K562 (cell line): ENCODE data around the gene SFXN5. TPM values are rescaled to one million over a fixed set of nuclear protein-coding genes. Genes with fewer than 3 reads are reported as not detected.

Experiments
- ATAC-seq: fragments of 200-7000 bp; cut with Tn5 transposase; 3 replicates; pipeline ENCODE4 v1.9.1; 2020; ENCODE audit warnings: moderate library complexity
- BruUV-seq: library from RNA; stranded (reverse); fragments of 400-500 nt; replicated peaks from 2 replicates; lab custom pipeline; 2021; lab: Mats Ljungman, UMichigan
- CTCF ChIA-PET: fragments of 300-600 bp; formaldehyde crosslinking; extraction: SDS; loops from one replicate; lab custom pipeline; 2021; ENCODE audit warnings: low intra/inter-chr PET ratio; lab: Yijun Ruan, JAX
- POLR2A ChIA-PET: fragments of 300-600, 350-650 bp; sonication (Branson Sonifier 250); formaldehyde crosslinking; extraction: SDS; loops from one replicate; lab custom pipeline; 2021; ENCODE audit warnings: antibody characterized with exemption, inconsistent platforms; lab: Yijun Ruan, JAX
- DNase-seq, 4 experiments: peaks; one replicate each; pipeline versions ENCODE4 v3.0.0 to v3.0.0-alpha.2; 2011 to 2018; ENCODE audit warnings: low spot score in 3 of 4, mixed read lengths in 3 of 4; ENCODE audit errors: extremely low read depth in 1 of 4
- FAIRE-seq: peaks from 2 replicates; lab custom pipeline; 2011; peaks lifted over from hg19 to GRCh38; lab: Jason Lieb, UNC
- H2AFZ ChIP-seq: 2 replicates; pipeline ENCODE4 v1.6.0; 2011; ENCODE audit warnings: low read depth, low read length, control low read depth, inconsistent platforms
- H3K27ac ChIP-seq: fragments of 200-600 bp; 3 replicates; pipeline ENCODE4 v1.8.0; 2011; ENCODE audit warnings: low read depth, mild to moderate bottlenecking, control low read depth, inconsistent platforms, low read length, moderate library complexity, mixed read lengths; ENCODE audit errors: extremely low read depth
- H3K27me3 ChIP-seq, 2 experiments: fragments of 300-600 bp in 1 of 2; 2 replicates in 1 of 2; 3 replicates in 1 of 2; pipeline versions ENCODE4 v1.6.0 to v1.8.0; 2011; ENCODE audit warnings: inconsistent platforms in 2 of 2, low read length in 2 of 2, mild to moderate bottlenecking in 1 of 2, mixed read lengths in 1 of 2, moderate library complexity in 1 of 2; ENCODE audit not compliant: control insufficient read depth in 2 of 2, insufficient read depth in 2 of 2
- H3K36me3 ChIP-seq: fragments of 300-600 bp; 3 replicates; pipeline ENCODE4 v1.8.0; 2011; ENCODE audit warnings: mild to moderate bottlenecking, low read length, inconsistent platforms; ENCODE audit not compliant: control insufficient read depth, insufficient read depth
- H3K4me1 ChIP-seq, 2 experiments: fragments of 200-600 bp in 1 of 2; replicated peaks in 1 of 2; 2 replicates in 1 of 2; 3 replicates in 1 of 2; pipeline versions ENCODE4 v1.5.1 to v1.8.0; 2011; ENCODE audit warnings: inconsistent platforms in 2 of 2, low read length in 2 of 2, mild to moderate bottlenecking in 1 of 2, mixed read lengths in 1 of 2, moderate library complexity in 1 of 2; ENCODE audit not compliant: control insufficient read depth in 2 of 2, insufficient read depth in 2 of 2
- H3K4me2 ChIP-seq: 2 replicates; pipeline ENCODE4 v1.6.1; 2011; ENCODE audit warnings: low read length, control low read depth, inconsistent platforms, mixed read lengths; ENCODE audit not compliant: insufficient read depth
- H3K4me3 ChIP-seq: fragments of 200-600 bp; sonication (generic), shearing (Covaris generic); 2 replicates; pipeline ENCODE4 v1.5.1; 2016; ENCODE audit warnings: control low read depth, inconsistent platforms
- H3K79me2 ChIP-seq: fragments of 200-600 bp; 3 replicates; pipeline ENCODE4 v1.8.0; 2011; ENCODE audit warnings: low read length, inconsistent platforms; ENCODE audit not compliant: control insufficient read depth, insufficient read depth
- H3K9ac ChIP-seq, 2 experiments: 2 replicates each; pipeline versions ENCODE4 v1.6.0 to v1.6.1; 2011; ENCODE audit warnings: low read depth in 2 of 2, low read length in 2 of 2, control low read depth in 1 of 2, inconsistent platforms in 1 of 2, mild to moderate bottlenecking in 1 of 2, mixed read lengths in 1 of 2; ENCODE audit not compliant: insufficient read depth in 1 of 2
- H3K9me1 ChIP-seq: one replicate; pipeline ENCODE4 v1.6.0; 2011; ENCODE audit warnings: inconsistent platforms, mild to moderate bottlenecking, low read length, moderate library complexity; ENCODE audit not compliant: control insufficient read depth, insufficient read depth
- H3K9me3 ChIP-seq: replicated peaks from 2 replicates; pipeline ENCODE4 v1.5.1; 2011; ENCODE audit warnings: low read depth, low read length, inconsistent platforms; ENCODE audit not compliant: control insufficient read depth, insufficient read depth
- H4K20me1 ChIP-seq: replicated peaks from 2 replicates; pipeline ENCODE4 v1.6.1; 2011; ENCODE audit warnings: low read length, inconsistent platforms, mixed read lengths; ENCODE audit not compliant: control insufficient read depth, insufficient read depth
- BDP1 ChIP-seq: IDR thresholded peaks from 3 replicates; pipeline ENCODE4 v1.6.1; 2011; ENCODE audit not compliant: insufficient read length, insufficient read depth
- CBX3 ChIP-seq, 2 experiments: IDR thresholded peaks; 1 replicate in 1 of 2; 2 replicates in 1 of 2; pipeline ENCODE4 v1.6.1; 2012; ENCODE audit warnings: inconsistent platforms in 2 of 2, low read length in 2 of 2, borderline replicate concordance in 1 of 2, control low read depth in 1 of 2
- ERF ChIP-seq: fragments of 450-650 bp; formaldehyde crosslinking; IDR thresholded peaks from 2 replicates; pipeline ENCODE4 v1.4.0; 2020; ENCODE audit warnings: mild to moderate bottlenecking, mixed read lengths
- KHSRP ChIP-seq: fragments of 450-650 bp; IDR thresholded peaks from 2 replicates; pipeline ENCODE4 v1.6.1; 2017
- LCOR ChIP-seq: sonication (generic); formaldehyde crosslinking; IDR thresholded peaks from 2 replicates; pipeline ENCODE4 v1.8.0; 2022; ENCODE audit warnings: mild to moderate bottlenecking, missing genetic modification reagents
- MAFG ChIP-seq: fragments of 450-650 bp; conservative IDR thresholded peaks from 2 replicates; pipeline ENCODE4 v1.6.1; 2016; ENCODE audit warnings: missing genetic modification characterization, missing compliant biosample characterization
- POLR2H ChIP-seq: IDR thresholded peaks from 2 replicates; pipeline ENCODE4 v1.6.1; 2016; ENCODE audit warnings: missing genetic modification characterization, low read depth, mild to moderate bottlenecking, control low read depth, missing compliant biosample characterization, moderate library complexity
- RB1 ChIP-seq: fragments of 450-650 bp; IDR thresholded peaks from 2 replicates; pipeline ENCODE4 v1.6.1; 2017; ENCODE audit warnings: low read depth, mild to moderate bottlenecking
- RBM39 ChIP-seq: fragments of 200-400 bp; formaldehyde crosslinking; optimal IDR thresholded peaks from 2 replicates; pipeline ENCODE3; 2018; ENCODE audit warnings: low read depth, low read length
- RHOXF2B ChIP-seq: fragments of 250-450 bp; sonication (Bioruptor Pico); conservative IDR thresholded peaks from 2 replicates; pipeline ENCODE4 v1.5.1; 2021
- TARDBP ChIP-seq: fragments of 450-650 bp; IDR thresholded peaks from 2 replicates; pipeline ENCODE4 v1.6.1; 2016
- ZFP30 ChIP-seq: fragments of 250-450 bp; sonication (Bioruptor Pico); IDR thresholded peaks from 2 replicates; pipeline ENCODE4 v1.8.0; 2022; ENCODE audit warnings: moderate library complexity, mild to moderate bottlenecking, inconsistent platforms, borderline replicate concordance
- ZNF146 ChIP-seq: IDR thresholded peaks from one replicate; pipeline ENCODE4 v1.6.1; 2018; ENCODE audit warnings: missing compliant biosample characterization; ENCODE audit not compliant: unreplicated experiment
- ZNF561 ChIP-seq: fragments of 450-650 bp; formaldehyde crosslinking; conservative IDR thresholded peaks from 2 replicates; pipeline ENCODE4 v1.4.0; 2020; ENCODE audit warnings: mild to moderate bottlenecking, moderate library complexity
- ZNF695 ChIP-seq: fragments of 450-650 bp; formaldehyde crosslinking; IDR thresholded peaks from 2 replicates; pipeline ENCODE4 v1.4.0; 2020; ENCODE audit warnings: mild to moderate bottlenecking, moderate library complexity
- WGBS: fragments of 100-300 bp; shearing (Covaris generic); methylation state at CpG from one replicate; pipeline ENCODE4 v1.1.6; 2016; ENCODE audit warnings: low coverage, mixed read lengths; ENCODE audit not compliant: insufficient coverage; ENCODE audit errors: missing lambda C conversion rate; 5-methylcytosine and 5-hydroxymethylcytosine counted together
- in situ Hi-C: fragments of 300-500 bp; cut with MboI; formaldehyde crosslinking; loops from 4 replicates; pipeline ENCODE4 v1.15.0; 2018; ENCODE audit warnings: inconsistent platforms, mixed read lengths
- intact Hi-C: fragments of 100-400 bp; cut with micrococcal nuclease; formaldehyde crosslinking; loops from 2 replicates; pipeline ENCODE4 v1.14.2; 2022
- polyA plus RNA-seq, 8 experiments: library from polyadenylated mRNA; depleted of rRNA in 4 of 8; stranded (reverse) in 5 of 8; unstranded in 3 of 8; fragments of >200 nt; fragmentation: Nextera tagmentation in 2 of 8; fragmentation: Illumina TruSeq in 1 of 8; extraction: Ambion mirVana in 2 of 8; extraction: Trizol in 1 of 8; gene quantifications; 2 replicates each; pipeline versions ENCODE4 v1.2.1 to v1.2.3, GENCODE V29; 2011 to 2014; ENCODE audit warnings: inconsistent platforms in 1 of 8, missing spikeins in 1 of 8
- total RNA-seq, 7 experiments: library from RNA; depleted of rRNA in 6 of 7; stranded (reverse); fragments of >200 nt in 6 of 7; fragmentation: Illumina TruSeq in 2 of 7; extraction: Trizol in 2 of 7; gene quantifications; 2 replicates each; pipeline versions ENCODE4 v1.2.1 to v1.2.3, GENCODE V29; 2011 to 2021; ENCODE audit warnings: low replicate concordance in 1 of 7
- TF ChIP-seq, protein P1 (sequence below): fragments of 250-450 bp; sonication (Bioruptor Pico); IDR thresholded peaks from 2 replicates; pipeline ENCODE4 v1.5.1; 2021; ENCODE audit warnings: mild to moderate bottlenecking
- TF ChIP-seq, protein P2 (sequence below): sonication (generic); formaldehyde crosslinking; IDR thresholded peaks from 2 replicates; pipeline ENCODE4 v1.8.0; 2022; ENCODE audit warnings: missing genetic modification reagents, mild to moderate bottlenecking, moderate library complexity, borderline replicate concordance

The SFXN5 gene
- total and polyA plus RNA-seq, 9 of the 15 experiments (the other 6 are each of a cell fraction or from before 2014, with no cell fraction given), result 8.3 to 22.6 (median 16.0) TPM

DNA sequence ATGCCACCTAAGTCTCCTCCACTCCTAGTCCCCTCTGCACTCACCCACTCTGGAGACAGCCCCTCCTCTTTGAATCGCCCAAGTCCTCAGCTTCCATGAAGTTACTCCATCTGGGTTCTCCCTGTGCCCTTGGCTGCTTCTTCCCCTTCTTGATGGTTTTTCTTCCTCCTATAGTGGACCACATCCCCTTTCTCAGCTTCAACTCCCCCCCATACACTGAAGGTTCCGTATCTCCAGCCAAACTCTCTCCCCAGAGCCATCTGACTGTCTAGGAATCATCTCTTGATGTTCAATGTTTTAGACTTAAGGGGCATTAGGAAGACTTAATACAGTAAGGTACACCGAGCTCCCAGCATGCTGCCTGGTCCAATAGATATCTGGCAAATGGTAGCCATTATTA lies 114.6 kb downstream of the SFXN5 start:
- WGBS, result 39% methylated on average over 3 of the region's 3 CpGs
- in situ Hi-C loops, result no loop called here
- Histone ChIP-seq H3K36me3 (no peaks in the 10 kb centered on the region), H3K27ac (no peak overlapping the region), H3K9me1 (no peaks in the 10 kb centered on the region), H2AFZ (no peak overlapping the region), H3K79me2 (no peaks in the 10 kb centered on the region), H4K20me1 (no peaks in the 10 kb centered on the region; the same call in 1 of the 2 replicates), H3K9ac (no peak overlapping the region), H3K4me2 (no peak overlapping the region), H3K9me3 (no peaks in the 10 kb centered on the region), H3K4me1 (peaks cover 0 to 14% of the 10 kb centered on the region in 2 experiments; a peak in 1 of 5 replicates), H3K4me3 (no peak overlapping the region), H3K27me3 (no peaks in the 10 kb centered on the region)
- intact Hi-C loops, result no loop called here
- FAIRE-seq (no peak), ATAC-seq (no peak), DNase-seq (no peak)
- no TSS peak for BruUV-seq
- ChIA-PET CTCF (no interaction called here), POLR2A (no interaction called here)
- TF ChIP-seq RBM39, result no peak

DNA sequence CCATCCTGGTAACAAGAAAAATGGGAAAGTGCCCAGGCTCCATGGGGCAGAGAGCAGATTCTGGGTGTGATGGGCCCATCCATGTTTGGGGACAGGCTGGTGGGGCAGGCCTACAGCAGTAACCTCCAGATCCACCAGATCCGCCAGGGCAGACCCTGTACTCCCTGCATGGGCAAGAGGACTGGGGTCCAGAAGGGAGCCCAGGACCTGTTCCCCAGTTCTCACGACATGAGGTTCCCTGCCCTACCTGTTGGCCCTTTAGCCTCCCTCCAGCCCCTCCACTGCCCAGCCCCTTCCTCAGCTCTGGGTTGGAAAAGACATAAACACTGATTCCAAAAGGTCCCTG lies 115.5 kb downstream of the SFXN5 start:
- intact Hi-C loops, result no loop called here
- no peaks in the 10 kb centered on the region for H3K27me3 ChIP-seq
- no peak overlapping the region for H3K4me3 ChIP-seq
- WGBS, result 70% methylated on average over 2 of the region's 2 CpGs
- no peak overlapping the region for H2AFZ ChIP-seq
- DNase-seq, result no peak
- H4K20me1 ChIP-seq, result no peaks in the 10 kb centered on the region; the same call in 1 of the 2 replicates
- BruUV-seq, result no TSS peak
- H3K36me3 ChIP-seq, result no peaks in the 10 kb centered on the region
- FAIRE-seq, result no peak
- no peak overlapping the region for H3K9ac ChIP-seq
- no peaks in the 10 kb centered on the region for H3K79me2 ChIP-seq
- POLR2A ChIA-PET, result no interaction called here
- CTCF ChIA-PET, result no interaction called here
- no peak overlapping the region for H3K27ac ChIP-seq
- in situ Hi-C loops, result no loop called here
- H3K9me1 ChIP-seq, result no peaks in the 10 kb centered on the region
- peaks cover 0 to 9% of the 10 kb centered on the region in 2 experiments; a peak in 1 of 5 replicates for H3K4me1 ChIP-seq
- H3K4me2 ChIP-seq, result no peak overlapping the region
- no peak for ATAC-seq
- no peaks in the 10 kb centered on the region for H3K9me3 ChIP-seq
- no peak for TF ChIP-seq BDP1
- TF ChIP-seq, protein P1, sequence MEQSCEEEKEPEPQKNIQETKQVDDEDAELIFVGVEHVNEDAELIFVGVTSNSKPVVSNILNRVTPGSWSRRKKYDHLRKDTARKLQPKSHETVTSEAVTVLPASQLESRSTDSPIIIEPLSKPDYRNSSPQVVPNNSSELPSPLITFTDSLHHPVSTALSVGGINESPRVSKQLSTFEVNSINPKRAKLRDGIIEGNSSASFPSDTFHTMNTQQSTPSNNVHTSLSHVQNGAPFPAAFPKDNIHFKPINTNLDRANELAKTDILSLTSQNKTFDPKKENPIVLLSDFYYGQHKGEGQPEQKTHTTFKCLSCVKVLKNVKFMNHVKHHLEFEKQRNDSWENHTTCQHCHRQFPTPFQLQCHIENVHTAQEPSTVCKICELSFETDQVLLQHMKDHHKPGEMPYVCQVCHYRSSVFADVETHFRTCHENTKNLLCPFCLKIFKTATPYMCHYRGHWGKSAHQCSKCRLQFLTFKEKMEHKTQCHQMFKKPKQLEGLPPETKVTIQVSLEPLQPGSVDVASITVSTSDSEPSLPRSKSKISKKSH, result no peak
- no peak for TF ChIP-seq RB1
- TF ChIP-seq ZNF695 (CRISPR knock-in tag), result no peak
- TF ChIP-seq ERF (CRISPR knock-in tag), result no peak
- TF ChIP-seq KHSRP, result no peak
- TF ChIP-seq ZNF561 (CRISPR knock-in tag), result no peak
- TF ChIP-seq, protein P2, sequence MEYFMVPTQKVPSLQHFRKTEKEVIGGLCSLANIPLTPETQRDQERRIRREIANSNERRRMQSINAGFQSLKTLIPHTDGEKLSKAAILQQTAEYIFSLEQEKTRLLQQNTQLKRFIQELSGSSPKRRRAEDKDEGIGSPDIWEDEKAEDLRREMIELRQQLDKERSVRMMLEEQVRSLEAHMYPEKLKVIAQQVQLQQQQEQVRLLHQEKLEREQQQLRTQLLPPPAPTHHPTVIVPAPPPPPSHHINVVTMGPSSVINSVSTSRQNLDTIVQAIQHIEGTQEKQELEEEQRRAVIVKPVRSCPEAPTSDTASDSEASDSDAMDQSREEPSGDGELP, result no peak
- no peak for TF ChIP-seq CBX3 (IDR thresholded peaks at IDR 0.05; ENCODE audit: borderline replicate concordance in 1 of 2, low read length in 2 of 2)
- no peak for TF ChIP-seq LCOR (CRISPR knock-in tag)
- TF ChIP-seq ZNF146 (CRISPR knock-in tag), result no peak
- no peak for TF ChIP-seq POLR2H (tag)
- no peak for TF ChIP-seq RHOXF2B (CRISPR knock-in tag)
- no peak for TF ChIP-seq TARDBP
- no peak for TF ChIP-seq ZFP30 (CRISPR knock-in tag)
- no peak for TF ChIP-seq MAFG
